HCT116 (cell line): ENCODE data around the gene PCK2. TPM values are rescaled to one million over a fixed set of nuclear protein-coding genes. Genes with fewer than 3 reads are reported as not detected.

Experiments
- ATAC-seq: fragments of 200-7000 bp; cut with Tn5 transposase; 2 replicates; pipeline ENCODE4 v1.9.1; 2020; ENCODE audit warnings: mild to moderate bottlenecking, moderate library complexity
- BruUV-seq: library from RNA; stranded (reverse); fragments of 400-500 nt; replicated peaks from 2 replicates; lab custom pipeline; 2021; lab: Mats Ljungman, UMichigan
- CTCF ChIA-PET: fragments of 300-600 bp; sonication (Branson Sonifier 250); formaldehyde crosslinking; loops from one replicate; lab custom pipeline; 2021; ENCODE audit warnings: antibody characterized with exemption; lab: Charles Lee
- POLR2A ChIA-PET: fragments of 300-600, 350-600 bp; sonication (Branson Sonifier 250); formaldehyde crosslinking; loops from one replicate; lab custom pipeline; 2021; ENCODE audit warnings: antibody characterized with exemption; lab: Charles Lee
- RAD21 ChIA-PET, 2 experiments: fragments of 300-600 bp; sonication (Branson Sonifier 250); formaldehyde crosslinking; loops; one replicate each; lab custom pipeline; 2023; ENCODE audit warnings: low total read pairs in 2 of 2; ENCODE audit not compliant: uncharacterized antibody in 2 of 2, unreplicated experiment in 2 of 2, low non-redundant PET in 1 of 2; lab: Charles Lee
- DNase-seq: peaks from one replicate; pipeline ENCODE4 v3.0.0-alpha.2; 2010; ENCODE audit warnings: low read depth, low spot score
- H2AFZ ChIP-seq: fragments of 200-600 bp; shearing (Covaris generic), sonication (generic); 2 replicates; pipeline ENCODE4 v1.6.1; 2017; ENCODE audit warnings: low read depth, mixed run types, mixed read lengths, antibody characterized with exemption, low read length; ENCODE audit not compliant: poor library complexity, severe bottlenecking
- H3K27ac ChIP-seq: 2 replicates; pipeline ENCODE4 v1.5.1; 2012; ENCODE audit warnings: low read depth, low read length
- H3K27me3 ChIP-seq: fragments of 200-600 bp; sonication (generic); 2 replicates; pipeline ENCODE4 v1.6.1; 2016; ENCODE audit warnings: mixed run types, low read length, mixed read lengths; ENCODE audit not compliant: insufficient read depth
- H3K36me3 ChIP-seq, 2 experiments: fragments of 200-500 bp in 1 of 2; fragments of 200-600 bp in 1 of 2; sonication (Bioruptor generic) in 1 of 2; sonication (generic) in 1 of 2; 2 replicates each; pipeline versions ENCODE4 v1.5.1 to v1.6.1; 2014 to 2016; ENCODE audit warnings: low read length in 2 of 2, inconsistent platforms in 1 of 2, mixed read lengths in 1 of 2, mixed run types in 1 of 2; ENCODE audit not compliant: insufficient read depth in 2 of 2, control insufficient read depth in 1 of 2
- H3K4me1 ChIP-seq, 2 experiments: fragments of 200-600 bp in 1 of 2; sonication (generic) in 1 of 2; 2 replicates each; pipeline versions ENCODE4 v1.5.1 to v1.6.1; 2012 to 2017; ENCODE audit warnings: low read length in 2 of 2, inconsistent platforms in 1 of 2, mild to moderate bottlenecking in 1 of 2, mixed read lengths in 1 of 2, mixed run types in 1 of 2, moderate library complexity in 1 of 2; ENCODE audit not compliant: insufficient read depth in 2 of 2, control insufficient read depth in 1 of 2
- H3K4me2 ChIP-seq: fragments of 200-600 bp; sonication (generic); 2 replicates; pipeline ENCODE4 v1.6.1; 2017; ENCODE audit warnings: mixed run types, low read length, mixed read lengths
- H3K4me3 ChIP-seq, 2 experiments: fragments of 200-600 bp in 1 of 2; sonication (generic) in 1 of 2; replicated peaks in 1 of 2; 2 replicates each; pipeline ENCODE4 v1.5.1; 2011 to 2016; ENCODE audit warnings: low read length in 2 of 2, control low read depth in 1 of 2, low read depth in 1 of 2, mild to moderate bottlenecking in 1 of 2, mixed read lengths in 1 of 2, mixed run types in 1 of 2
- H3K79me2 ChIP-seq: fragments of 200-600 bp; sonication (generic); 2 replicates; pipeline ENCODE4 v1.6.1; 2017; ENCODE audit warnings: mild to moderate bottlenecking, mixed run types, low read length, moderate library complexity, mixed read lengths; ENCODE audit not compliant: insufficient read depth
- H3K9ac ChIP-seq: fragments of 200-600 bp; sonication (generic); 2 replicates; pipeline ENCODE4 v1.6.1; 2016; ENCODE audit warnings: low read length, mixed read lengths
- H3K9me2 ChIP-seq: fragments of 200-600 bp; sonication (generic), shearing (Covaris generic); 2 replicates; pipeline ENCODE4 v1.6.1; 2017; ENCODE audit warnings: mixed run types, mild to moderate bottlenecking, moderate library complexity; ENCODE audit not compliant: insufficient read depth
- H3K9me3 ChIP-seq, 2 experiments: fragments of 200-500 bp in 1 of 2; fragments of 200-600 bp in 1 of 2; sonication (Bioruptor generic) in 1 of 2; sonication (generic) in 1 of 2; 2 replicates each; pipeline ENCODE4 v1.6.1; 2014 to 2017; ENCODE audit warnings: low read length in 2 of 2, mixed read lengths in 2 of 2, inconsistent platforms in 1 of 2, low read depth in 1 of 2, mild to moderate bottlenecking in 1 of 2, mixed run types in 1 of 2, moderate library complexity in 1 of 2; ENCODE audit not compliant: control insufficient read depth in 1 of 2, insufficient read depth in 1 of 2
- H4K20me1 ChIP-seq: fragments of 200-600 bp; sonication (generic), shearing (Covaris generic); 2 replicates; pipeline ENCODE4 v1.6.1; 2017; ENCODE audit warnings: mixed run types, mild to moderate bottlenecking, moderate library complexity; ENCODE audit not compliant: insufficient read depth
- ATF3 ChIP-seq: IDR thresholded peaks from 2 replicates; pipeline ENCODE4 v1.6.1; 2012
- CBX3 ChIP-seq: IDR thresholded peaks from 2 replicates; pipeline ENCODE4 v1.6.1; 2012; ENCODE audit warnings: low read depth
- CEBPB ChIP-seq: IDR thresholded peaks from 2 replicates; pipeline ENCODE4 v1.6.1; 2012; ENCODE audit warnings: low read depth
- CTCF ChIP-seq, 3 experiments: fragments of 200-600 bp in 1 of 3; sonication (generic) in 1 of 3; IDR thresholded peaks in 2 of 3; conservative IDR thresholded peaks in 1 of 3; 2 replicates each; pipeline ENCODE4 v1.5.1; 2012 to 2017; ENCODE audit warnings: low read depth in 2 of 3, low read length in 2 of 3, antibody characterized with exemption in 1 of 3, borderline replicate concordance in 1 of 3, control low read depth in 1 of 3, mild to moderate bottlenecking in 1 of 3, mixed read lengths in 1 of 3, mixed run types in 1 of 3, moderate library complexity in 1 of 3; ENCODE audit not compliant: insufficient read depth in 1 of 3
- ELF1 ChIP-seq: IDR thresholded peaks from 2 replicates; pipeline ENCODE4 v1.6.1; 2012; ENCODE audit warnings: low read depth, borderline replicate concordance
- FOSL1 ChIP-seq: IDR thresholded peaks from 2 replicates; pipeline ENCODE4 v1.6.1; 2012; ENCODE audit warnings: low read depth
- JUND ChIP-seq: IDR thresholded peaks from 2 replicates; pipeline ENCODE4 v1.6.1; 2012
- MAX ChIP-seq: IDR thresholded peaks from 2 replicates; pipeline ENCODE4 v1.6.1; 2012
- POLR2AphosphoS5 ChIP-seq: IDR thresholded peaks from 2 replicates; pipeline ENCODE4 v1.6.1; 2011; ENCODE audit warnings: mild to moderate bottlenecking, low read depth, low read length, moderate library complexity
- RAD21 ChIP-seq: IDR thresholded peaks from 2 replicates; pipeline ENCODE4 v1.6.1; 2012; ENCODE audit warnings: low read depth, mild to moderate bottlenecking
- SRF ChIP-seq: IDR thresholded peaks from 2 replicates; pipeline ENCODE4 v1.6.1; 2012; ENCODE audit warnings: low read depth
- TCF7L2 ChIP-seq: IDR thresholded peaks from 2 replicates; pipeline ENCODE4 v1.7.0; 2011; ENCODE audit warnings: borderline replicate concordance, inconsistent platforms; ENCODE audit not compliant: insufficient read depth, insufficient read length; ENCODE audit errors: extremely low read depth
- YY1 ChIP-seq: IDR thresholded peaks from 2 replicates; pipeline ENCODE4 v1.6.1; 2011; ENCODE audit warnings: low read length, low read depth, moderate library complexity, mild to moderate bottlenecking; ENCODE audit not compliant: insufficient replicate concordance; ENCODE audit errors: extremely low read depth
- ZNF274 ChIP-seq: fragments of 200-500 bp; sonication (Bioruptor generic); IDR thresholded peaks from 2 replicates; pipeline ENCODE4 v1.6.1; 2014; ENCODE audit warnings: mild to moderate bottlenecking, low read depth, low read length, inconsistent platforms
- intact Hi-C: fragments of 100-400 bp; cut with micrococcal nuclease; formaldehyde crosslinking; loops from 2 replicates; pipeline ENCODE4 v1.10.0; 2022
- total RNA-seq: library from RNA; stranded (reverse); gene quantifications from one replicate; pipeline ENCODE4 v1.2.1, GENCODE V29; 2021; ENCODE audit not compliant: unreplicated experiment
- TF ChIP-seq, protein P1 (sequence below): IDR thresholded peaks from 2 replicates; pipeline ENCODE4 v1.6.1; 2012; ENCODE audit warnings: low read depth

PCK2 gene
- total RNA-seq, 1 experiment from 2014 or later = 94.1 TPM

DNA sequence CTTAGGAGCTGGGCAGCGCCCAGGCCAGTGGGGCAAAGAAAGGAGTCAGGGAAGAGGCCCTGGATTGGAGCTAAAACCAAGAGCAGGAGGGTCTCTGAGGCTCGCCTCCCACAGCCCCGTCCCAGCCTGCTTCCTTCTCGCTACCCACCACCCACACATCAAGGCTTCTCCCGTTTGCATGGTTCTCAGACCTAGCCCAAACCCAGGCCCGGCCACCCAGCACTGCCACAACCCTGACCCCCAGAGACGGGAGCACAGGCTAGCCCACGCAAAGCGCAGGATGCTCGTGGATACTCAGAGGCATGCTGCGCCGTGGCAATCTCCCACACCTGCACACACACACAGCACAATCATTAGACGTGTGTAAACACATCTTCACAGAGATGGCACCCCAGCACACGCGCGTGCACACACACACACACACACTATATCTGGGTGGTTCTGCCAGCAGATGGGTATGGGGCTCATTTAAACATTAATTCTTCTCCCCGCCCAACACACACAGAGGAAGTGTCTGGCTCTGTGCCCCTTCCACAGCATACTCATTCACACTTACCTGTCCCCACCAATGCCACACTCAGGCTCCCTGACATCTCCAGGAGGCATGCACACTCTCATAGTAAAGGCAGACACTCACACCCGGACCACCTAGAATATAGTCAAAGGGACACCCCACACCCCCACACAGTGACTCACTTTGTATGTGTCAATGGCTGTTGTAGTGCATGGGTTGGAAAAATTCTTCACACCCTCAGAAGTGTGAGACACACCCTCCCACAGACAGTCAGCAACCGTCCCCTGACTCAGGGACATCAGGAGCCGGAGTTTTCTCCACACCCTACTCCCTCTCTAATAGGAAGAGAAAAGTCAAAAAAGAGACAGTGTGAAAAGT is 41.2 kb upstream of the PCK2 start:
- Histone ChIP-seq H3K4me3 (peak overlapping the region; percentile 55 to 73), H4K20me1 (no peaks in the 10 kb centered on the region), H3K9me3 (no peaks in the 10 kb centered on the region), H3K79me2 (no peaks in the 10 kb centered on the region), H3K4me2 (peak overlapping the region; percentile 97), H3K9me2 (no peaks in the 10 kb centered on the region), H3K36me3 (no peaks in the 10 kb centered on the region), H3K4me1 (peaks cover 6 to 25% of the 10 kb centered on the region in 2 experiments; a peak in 3 of 4 replicates)
- BruUV-seq = no TSS peak
- CTCF ChIA-PET = interaction anchor here (1.0 to 1.8 kb wide), 3 partner anchors 56 to 244 kb away, joined by 4 to 6 read pairs (median 5); partner anchors contain the start of genes DCAF11 and NRL
- RAD21 ChIA-PET = no interaction called here
- no peak for DNase-seq
- POLR2A ChIA-PET = interaction anchor here (1.5 kb wide), 2 partner anchors 41 to 56 kb away, joined by 7 to 9 read pairs; partner anchors contain the start of gene PCK2
- no peak for ATAC-seq
- TF ChIP-seq SRF (no peak), ZNF274 (no peak), TCF7L2 (no peak), POLR2AphosphoS5 (no peak), RAD21 (no peak), CBX3 (no peak), YY1 (no peak), ELF1 (no peak), CTCF (IDR thresholded peaks at IDR 0.05 in 2 of 3, conservative IDR thresholded peaks at IDR 0.05 in 1 of 3; ENCODE audit: borderline replicate concordance in 1 of 3, insufficient read depth in 1 of 3, low read depth in 2 of 3, low read length in 2 of 3) (no peak), JUND (no peak), MAX (no peak), ATF3 (no peak), FOSL1 (no peak), CEBPB (no peak)
- TF ChIP-seq, protein P1, sequence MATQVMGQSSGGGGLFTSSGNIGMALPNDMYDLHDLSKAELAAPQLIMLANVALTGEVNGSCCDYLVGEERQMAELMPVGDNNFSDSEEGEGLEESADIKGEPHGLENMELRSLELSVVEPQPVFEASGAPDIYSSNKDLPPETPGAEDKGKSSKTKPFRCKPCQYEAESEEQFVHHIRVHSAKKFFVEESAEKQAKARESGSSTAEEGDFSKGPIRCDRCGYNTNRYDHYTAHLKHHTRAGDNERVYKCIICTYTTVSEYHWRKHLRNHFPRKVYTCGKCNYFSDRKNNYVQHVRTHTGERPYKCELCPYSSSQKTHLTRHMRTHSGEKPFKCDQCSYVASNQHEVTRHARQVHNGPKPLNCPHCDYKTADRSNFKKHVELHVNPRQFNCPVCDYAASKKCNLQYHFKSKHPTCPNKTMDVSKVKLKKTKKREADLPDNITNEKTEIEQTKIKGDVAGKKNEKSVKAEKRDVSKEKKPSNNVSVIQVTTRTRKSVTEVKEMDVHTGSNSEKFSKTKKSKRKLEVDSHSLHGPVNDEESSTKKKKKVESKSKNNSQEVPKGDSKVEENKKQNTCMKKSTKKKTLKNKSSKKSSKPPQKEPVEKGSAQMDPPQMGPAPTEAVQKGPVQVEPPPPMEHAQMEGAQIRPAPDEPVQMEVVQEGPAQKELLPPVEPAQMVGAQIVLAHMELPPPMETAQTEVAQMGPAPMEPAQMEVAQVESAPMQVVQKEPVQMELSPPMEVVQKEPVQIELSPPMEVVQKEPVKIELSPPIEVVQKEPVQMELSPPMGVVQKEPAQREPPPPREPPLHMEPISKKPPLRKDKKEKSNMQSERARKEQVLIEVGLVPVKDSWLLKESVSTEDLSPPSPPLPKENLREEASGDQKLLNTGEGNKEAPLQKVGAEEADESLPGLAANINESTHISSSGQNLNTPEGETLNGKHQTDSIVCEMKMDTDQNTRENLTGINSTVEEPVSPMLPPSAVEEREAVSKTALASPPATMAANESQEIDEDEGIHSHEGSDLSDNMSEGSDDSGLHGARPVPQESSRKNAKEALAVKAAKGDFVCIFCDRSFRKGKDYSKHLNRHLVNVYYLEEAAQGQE = no peak
- TF ChIP-seq, all 23 proteins: peak for 0
- H3K27me3 ChIP-seq = no peaks in the 10 kb centered on the region
- no peak overlapping the region for H3K9ac ChIP-seq
- no peak overlapping the region for H2AFZ ChIP-seq
- no peak overlapping the region for H3K27ac ChIP-seq
- intact Hi-C loops = no loop called here
